LNCAP (cell line): ENCODE data around the gene CDK5RAP1.

Source experiments
- CTCF ChIP-seq: fragments of 450-650 bp; IDR thresholded peaks from 2 replicates; pipeline ENCODE4 v1.5.1; 2017; ENCODE audit warnings: mild to moderate bottlenecking

The CDK5RAP1 gene

GRCh38 chr20:33310327-33310899, 90.9 kb downstream of the CDK5RAP1 start:
- TF ChIP-seq CTCF: no peak

- no peak for TF ChIP-seq CTCF
These were observed 91.7 kb downstream of the CDK5RAP1 start for GRCh38 chr20:33309631-33310030.
